AG04449 (cell line): ENCODE measurements around the gene DKK1.
"Not testable (repeated sequence)": the region's sequence is repeated elsewhere in the genome, so short reads cannot be mapped to it uniquely, and the experiment has no call there.

Experiments used
- CTCF ChIA-PET: fragments of 350-600 bp; formaldehyde crosslinking; extraction: SDS; loops from one replicate; lab custom pipeline; 2021; ENCODE audit warnings: antibody characterized with exemption; lab: Yijun Ruan, JAX
- POLR2A ChIA-PET: fragments of 400-600, 350-600 bp; formaldehyde crosslinking; extraction: SDS; loops from one replicate; lab custom pipeline; 2020; ENCODE audit warnings: antibody characterized with exemption, inconsistent platforms; lab: Yijun Ruan, JAX
- DNase-seq: peaks from one replicate; pipeline ENCODE4 v3.0.0-alpha.2; 2010; ENCODE audit warnings: low read depth, low spot score
- H3K4me3 ChIP-seq: 2 replicates; pipeline ENCODE4 v1.5.1; 2011; ENCODE audit warnings: low read depth, mild to moderate bottlenecking, control low read depth, low read length
- CTCF ChIP-seq: IDR thresholded peaks from one replicate; pipeline ENCODE4 v1.5.1; 2011; ENCODE audit warnings: mild to moderate bottlenecking, moderate library complexity, low read length, control low read depth, inconsistent platforms; ENCODE audit not compliant: insufficient read depth; ENCODE audit errors: missing control alignments

The DKK1 gene

GRCh38 chr10:52357971-52358370 is 43.9 kb downstream of the DKK1 start:
- POLR2A ChIA-PET = no interaction called here

GRCh38 chr10:52359441-52359840 is 45.4 kb downstream of the DKK1 start:
- POLR2A ChIA-PET = interaction anchor here (1.6 kb wide), 1 partner anchor 45 kb away, joined by 3 read pairs; the partner anchor contains the start of gene DKK1
- H3K4me3 ChIP-seq = no peak overlapping the region
- no peak for DNase-seq
- CTCF ChIA-PET = no interaction called here
- no peak for TF ChIP-seq CTCF

More at GRCh38 chr10:52357971-52358370, 43.9 kb downstream of the DKK1 start:
- DNase-seq = no peak
- TF ChIP-seq CTCF = no peak
- CTCF ChIA-PET = no interaction called here
- H3K4me3 ChIP-seq = no peak overlapping the region

GRCh38 chr10:52365547-52366432 is 51.7 kb downstream of the DKK1 start:
- CTCF ChIA-PET, POLR2A ChIA-PET, DNase-seq, H3K4me3 ChIP-seq: not testable (repeated sequence)
